DMS 273 (cell line): ENCODE results near the gene CDK1.
A peak's percentile ranks its signal among the peaks of the same experiment; 100 is the strongest.

Source experiments
- DNase-seq: peaks from one replicate; lab custom pipeline; 2025; ENCODE audit not compliant: unreplicated experiment; lab: John Stamatoyannopoulos, UW

Gene CDK1

GRCh38 chr10:60777696-60778213, 523 bp upstream of the CDK1 start:
- DNase-seq: no peak

DNA sequence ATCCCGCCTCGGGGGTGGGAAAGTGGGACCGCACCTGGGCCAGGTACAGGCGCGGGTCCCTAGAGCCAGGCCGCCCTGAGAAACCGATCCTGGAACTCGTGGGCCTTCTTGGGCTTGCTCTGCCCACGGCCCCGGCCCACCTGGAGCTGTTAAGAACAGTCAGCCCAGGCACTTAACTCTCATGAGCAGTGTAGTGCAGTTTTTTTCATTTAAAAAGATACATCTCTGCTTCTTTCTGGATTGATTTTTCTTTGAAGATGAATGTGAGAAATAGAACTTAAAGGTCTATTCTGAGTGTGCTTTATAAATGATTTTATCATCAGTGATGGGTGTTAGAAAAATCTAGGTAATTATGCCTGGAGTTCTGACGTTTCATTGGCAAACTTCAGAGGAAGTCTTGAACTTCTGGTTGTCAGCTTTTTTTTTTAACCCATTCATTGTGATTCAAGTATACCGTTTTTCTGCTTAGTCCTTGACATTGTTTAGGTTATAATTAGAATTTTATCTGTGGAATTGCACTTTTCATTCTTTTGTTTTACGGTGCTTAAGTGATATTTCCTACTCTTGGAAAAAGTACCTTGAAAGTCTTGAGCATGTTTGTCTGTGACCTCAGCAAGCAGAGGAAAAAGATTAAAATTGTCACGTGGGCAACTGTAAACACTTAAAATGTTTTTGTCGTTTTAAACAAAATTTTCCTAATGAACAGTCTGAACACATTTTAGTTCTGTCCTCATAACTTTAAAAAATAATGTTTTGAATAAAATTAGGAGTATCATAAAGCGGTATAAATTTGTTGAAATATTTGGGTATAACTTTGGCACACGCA, 906 bp downstream of the CDK1 start:
- peak; percentile 27 for DNase-seq

- DNase-seq: peak; percentile 2
These were observed 3.4 kb downstream of the CDK1 start for GRCh38 chr10:60781661-60782060.

- DNase-seq: no peak
These were observed 6.4 kb downstream of the CDK1 start for GRCh38 chr10:60784641-60785040.

DNA sequence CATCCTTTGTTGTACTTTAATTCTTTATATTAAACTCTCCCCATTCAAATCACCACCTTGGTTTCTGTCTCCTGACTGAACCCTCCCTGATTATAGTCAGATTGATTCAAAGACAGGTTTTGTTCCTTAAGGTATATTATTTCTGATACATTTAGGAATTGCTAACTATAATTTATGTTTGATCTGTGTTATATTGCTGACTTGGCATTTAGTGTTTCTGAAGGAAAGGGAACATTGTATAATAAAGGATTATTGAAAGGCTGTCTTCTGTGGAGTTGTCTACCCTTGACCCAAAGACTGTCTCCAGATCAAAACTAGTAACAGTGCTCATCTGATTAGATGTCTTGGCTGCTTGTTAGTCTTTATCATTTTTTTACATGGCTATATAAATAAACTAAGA, 10.3 kb downstream of the CDK1 start:
- no peak for DNase-seq

DNA sequence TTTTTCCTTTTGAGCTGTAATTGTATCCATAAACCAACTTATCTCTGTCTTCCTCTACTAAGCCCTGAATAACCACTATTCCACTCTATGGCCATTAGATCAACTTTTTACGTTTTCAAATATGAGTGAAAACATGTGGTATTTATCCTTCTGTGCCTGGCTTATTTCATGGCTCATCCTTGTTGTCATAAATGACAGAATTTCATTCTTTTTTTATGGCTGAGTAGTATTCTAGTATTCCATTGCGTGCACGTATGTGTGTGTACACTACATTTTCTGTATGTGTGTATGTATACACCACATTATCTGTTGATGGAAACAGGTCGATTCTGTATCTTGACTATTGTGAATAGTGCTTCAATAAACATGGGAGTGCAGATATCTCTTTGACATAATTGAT, 11.1 kb downstream of the CDK1 start:
- DNase-seq: no peak

DNA sequence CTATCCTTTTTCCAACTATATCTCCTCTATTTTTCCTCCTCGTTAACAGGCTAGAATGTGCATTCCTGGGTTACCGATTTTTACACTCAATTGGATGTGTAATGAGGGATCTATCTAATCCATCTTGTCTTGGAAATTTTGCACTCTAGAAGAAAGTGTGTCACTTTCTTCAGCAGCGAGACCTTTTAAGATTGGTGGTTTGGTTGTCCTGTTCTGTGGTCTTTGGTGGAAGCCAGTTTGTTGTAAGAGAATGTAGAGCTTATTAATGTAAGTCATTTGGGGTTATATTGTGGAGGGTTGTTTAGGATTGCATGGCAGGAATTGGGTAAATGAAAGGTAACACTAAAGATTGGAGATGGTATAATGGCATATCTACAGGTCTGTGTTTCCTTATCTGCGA, 16.7 kb downstream of the CDK1 start:
- no peak for DNase-seq

- no peak for DNase-seq
These were observed 17.4 kb downstream of the CDK1 start for GRCh38 chr10:60795465-60796202.

- no peak for DNase-seq
These were observed 18.2 kb downstream of the CDK1 start for GRCh38 chr10:60796481-60796880.

GRCh38 chr10:60797200-60797599, 18.9 kb downstream of the CDK1 start:
- DNase-seq: no peak

DNA sequence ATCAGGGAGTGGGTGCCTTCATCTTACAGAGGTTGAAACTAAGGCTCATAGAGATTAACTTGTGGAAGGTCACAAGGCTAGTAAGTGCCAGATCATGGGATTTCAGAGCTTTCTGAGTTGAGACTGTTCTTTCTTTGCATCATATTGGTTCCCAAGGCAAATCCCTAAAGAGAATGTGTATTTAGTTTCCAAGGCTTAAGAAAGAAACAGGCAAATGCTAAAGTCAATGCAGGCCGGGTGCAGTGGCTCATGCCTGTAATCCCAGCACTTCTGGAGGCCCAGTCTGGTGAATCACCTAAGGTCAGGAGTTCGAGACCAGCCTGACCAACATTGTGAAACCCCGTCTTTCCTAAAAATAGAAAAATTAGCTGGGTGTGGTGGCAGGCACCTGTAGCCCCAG, 19.8 kb downstream of the CDK1 start:
- no peak for DNase-seq

- no peak for DNase-seq
These were observed 20.6 kb downstream of the CDK1 start for GRCh38 chr10:60798870-60799269.

DNA sequence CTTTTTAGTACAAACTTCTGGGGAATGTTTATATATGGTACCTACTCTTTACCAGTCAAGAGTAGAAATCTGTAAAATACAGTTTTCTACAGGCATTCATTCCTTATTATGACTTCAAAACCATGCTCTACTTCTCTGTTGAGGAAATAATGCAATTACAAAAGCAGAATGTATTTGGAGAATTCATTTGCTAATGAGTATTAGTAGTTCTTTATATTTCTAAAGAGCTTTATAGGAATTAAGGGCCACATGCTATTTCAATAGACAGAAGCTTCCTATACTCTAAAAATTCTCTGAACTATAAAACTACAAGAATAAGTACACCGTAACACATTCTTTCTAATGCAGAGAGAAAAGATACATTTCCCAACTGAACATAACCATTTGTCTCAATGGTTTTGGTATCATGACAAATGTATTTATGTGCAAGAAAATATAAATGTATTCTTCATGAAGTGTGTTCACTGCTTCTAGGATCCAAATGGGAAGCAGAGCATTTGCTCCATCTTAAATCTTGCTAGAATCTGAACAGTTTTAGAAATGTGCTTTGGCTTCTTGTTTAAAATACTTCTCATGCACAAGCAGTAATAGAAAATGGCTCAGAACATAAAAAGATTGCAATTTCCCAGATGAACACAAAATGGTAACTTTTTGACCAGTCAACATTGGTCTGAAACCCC, 21.8 kb downstream of the CDK1 start:
- no peak for DNase-seq

DNA sequence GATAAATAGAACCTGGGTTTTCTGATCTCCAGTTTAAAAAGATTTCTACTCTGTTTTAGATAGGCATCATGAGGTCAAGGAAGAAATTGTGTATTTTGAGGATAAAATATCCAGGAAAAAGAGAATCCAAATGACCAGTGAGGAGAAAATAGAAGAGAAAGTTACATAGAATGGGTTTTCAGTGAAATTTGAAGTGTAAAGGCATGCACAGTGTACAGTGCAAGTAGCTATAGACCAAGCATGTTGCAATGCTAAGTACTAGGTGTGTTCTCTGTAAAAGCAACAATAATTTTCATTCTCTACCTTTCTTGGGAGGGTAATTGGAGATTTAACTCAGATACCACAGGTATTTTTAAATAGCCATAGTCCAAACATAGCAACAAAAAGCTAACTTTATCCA, 22.6 kb downstream of the CDK1 start:
- no peak for DNase-seq

- no peak for DNase-seq
These were observed 23.2 kb downstream of the CDK1 start for GRCh38 chr10:60801522-60801921.

DNA sequence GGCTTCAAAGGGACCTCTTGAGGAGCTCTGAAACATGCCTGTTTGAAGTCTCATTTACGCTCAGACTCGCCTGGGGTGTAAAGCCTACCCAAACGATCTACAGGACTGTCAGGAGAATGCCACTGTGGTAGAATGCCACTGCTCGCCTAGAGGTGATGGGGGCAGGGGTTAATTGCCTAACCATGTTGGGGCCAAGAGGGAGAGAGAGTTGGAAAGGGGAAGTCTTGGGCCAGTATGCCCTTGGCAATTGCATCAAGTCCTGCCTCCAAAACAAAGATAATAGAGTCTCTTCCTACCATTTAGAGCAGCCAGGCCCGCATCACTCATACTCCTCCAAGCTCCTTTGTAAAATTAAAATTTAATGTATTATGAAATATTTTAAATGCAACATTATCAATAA, 25.2 kb downstream of the CDK1 start:
- DNase-seq: no peak

- DNase-seq: no peak
These were observed 25.6 kb downstream of the CDK1 start for GRCh38 chr10:60803865-60804264.

DNA sequence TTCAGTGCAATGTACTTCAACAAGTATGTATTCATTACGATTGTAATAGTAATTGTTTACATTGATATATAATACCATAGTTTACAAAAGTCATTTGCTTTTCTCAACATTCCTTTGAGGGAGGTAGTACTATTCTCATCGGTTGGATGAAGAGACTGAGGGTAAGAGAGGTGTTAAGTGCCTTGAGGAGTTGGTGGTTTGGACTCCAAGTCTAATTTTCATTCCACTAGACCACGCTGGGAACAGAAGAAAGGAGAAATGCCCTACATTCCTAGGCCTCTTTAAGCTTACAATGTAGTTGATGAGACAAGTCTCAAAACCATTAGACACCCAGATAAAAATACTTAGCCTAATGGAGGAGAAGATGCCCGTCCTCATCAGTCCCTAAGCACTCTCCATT, 28.6 kb downstream of the CDK1 start:
- no peak for DNase-seq

- DNase-seq: no peak
These were observed 29.2 kb downstream of the CDK1 start for GRCh38 chr10:60807499-60807898.

DNA sequence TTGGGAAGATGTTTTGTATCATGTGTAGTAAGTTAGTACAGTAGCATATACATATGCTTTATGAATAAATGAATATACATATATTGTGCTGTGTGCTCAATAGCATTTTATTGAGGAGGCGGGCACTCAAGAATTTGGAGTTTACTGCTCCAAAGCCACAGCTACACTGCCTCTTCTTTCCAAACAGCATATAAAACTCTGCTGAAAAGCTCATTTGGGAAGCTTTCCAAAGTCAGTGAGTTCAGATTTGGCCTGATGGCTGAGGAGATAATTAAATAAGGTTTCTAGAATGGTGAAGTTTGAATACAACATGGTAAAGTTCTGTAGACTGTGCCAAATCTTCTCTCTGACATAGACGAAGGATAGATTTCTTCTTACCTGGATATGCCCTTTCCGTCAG, 29.8 kb downstream of the CDK1 start:
- no peak for DNase-seq

DNA sequence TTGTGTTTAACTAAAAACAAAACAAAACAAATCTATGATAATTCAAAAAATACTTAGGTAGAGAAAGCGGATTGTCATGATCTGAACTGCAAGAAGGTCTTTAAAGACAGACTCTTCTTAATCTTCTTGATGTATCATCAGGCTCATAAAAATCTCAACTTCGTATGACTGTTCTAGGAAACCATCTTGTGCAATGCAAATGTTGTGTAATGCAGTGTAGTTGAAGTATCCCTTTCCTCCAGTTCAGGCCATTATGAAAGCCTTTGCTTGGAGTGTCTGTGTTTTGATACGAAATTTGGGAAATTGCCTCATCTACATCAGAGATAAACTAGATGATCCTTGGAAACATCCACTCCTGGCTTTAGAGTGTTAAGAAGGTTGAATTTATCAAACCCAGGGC, 30.9 kb downstream of the CDK1 start:
- DNase-seq: no peak
